GM23338 (cell line): ENCODE results near the gene PDCD4. TPM values are rescaled to one million over a fixed set of nuclear protein-coding genes. Genes with fewer than 3 reads are reported as not detected.

Source experiments
- ATAC-seq: fragments of 200-7000 bp; cut with Tn5 transposase; 3 replicates; pipeline ENCODE4 v1.9.1; 2020
- DNase-seq: peaks from one replicate; pipeline ENCODE4 v3.0.0-alpha.2; 2015; ENCODE audit warnings: low spot score
- H2AFZ ChIP-seq: fragments of 200-600 bp; sonication (generic); 2 replicates; pipeline ENCODE4 v1.8.0; 2016; ENCODE audit warnings: antibody characterized with exemption, mild to moderate bottlenecking, moderate library complexity
- H3F3A ChIP-seq: fragments of 200-600 bp; sonication (generic); replicated peaks from 2 replicates; pipeline ENCODE4 v1.8.0; 2017; ENCODE audit warnings: antibody characterized with exemption, mixed run types, low read depth
- H3K27ac ChIP-seq: fragments of 200-600 bp; sonication (generic); 2 replicates; pipeline ENCODE4 v1.6.1; 2016; ENCODE audit warnings: low read depth
- H3K27me3 ChIP-seq: fragments of 200-600 bp; sonication (generic); 2 replicates; pipeline ENCODE4 v1.8.0; 2016; ENCODE audit warnings: mild to moderate bottlenecking, mixed run types, moderate library complexity; ENCODE audit not compliant: insufficient read depth
- H3K36me3 ChIP-seq: fragments of 200-600 bp; sonication (generic); 2 replicates; pipeline ENCODE4 v1.8.0; 2016; ENCODE audit warnings: mild to moderate bottlenecking; ENCODE audit not compliant: insufficient read depth
- H3K4me1 ChIP-seq: fragments of 200-600 bp; sonication (generic); 2 replicates; pipeline ENCODE4 v1.8.0; 2016; ENCODE audit warnings: mild to moderate bottlenecking, moderate library complexity; ENCODE audit not compliant: insufficient read depth
- H3K4me2 ChIP-seq: fragments of 200-600 bp; sonication (generic); 2 replicates; pipeline ENCODE4 v1.7.1; 2017; ENCODE audit warnings: mixed run types
- H3K4me3 ChIP-seq: fragments of 200-600 bp; sonication (generic); 2 replicates; pipeline ENCODE4 v1.6.1; 2016; ENCODE audit warnings: mixed run types
- H3K79me2 ChIP-seq: fragments of 200-600 bp; sonication (generic); replicated peaks from 2 replicates; pipeline ENCODE4 v1.8.0; 2017; ENCODE audit warnings: mild to moderate bottlenecking; ENCODE audit not compliant: insufficient read depth
- H3K9me2 ChIP-seq: fragments of 200-600 bp; sonication (generic); 2 replicates; pipeline ENCODE4 v1.8.0; 2017; ENCODE audit not compliant: insufficient read depth
- H4K20me1 ChIP-seq: fragments of 200-600 bp; sonication (generic); replicated peaks from 2 replicates; pipeline ENCODE4 v1.8.0; 2017; ENCODE audit warnings: mild to moderate bottlenecking; ENCODE audit not compliant: insufficient read depth
- H3K27ac Mint-ChIP-seq: 2 replicates; pipeline ENCODE4 v1.8.0; 2020; ENCODE audit warnings: inconsistent platforms, mild to moderate bottlenecking, moderate library complexity, mixed read lengths
- H3K27me3 Mint-ChIP-seq: 3 replicates; pipeline ENCODE4 v1.8.0; 2022; ENCODE audit warnings: low read depth, mild to moderate bottlenecking, moderate library complexity, mixed read lengths, inconsistent platforms; ENCODE audit not compliant: insufficient read depth, poor library complexity
- H3K36me3 Mint-ChIP-seq: 3 replicates; pipeline ENCODE4 v1.8.0; 2021; ENCODE audit warnings: low read depth, mild to moderate bottlenecking, inconsistent platforms, moderate library complexity, mixed read lengths
- H3K4me1 Mint-ChIP-seq: 3 replicates; pipeline ENCODE4 v1.8.0; 2020; ENCODE audit warnings: mild to moderate bottlenecking, inconsistent platforms, mixed read lengths
- H3K4me3 Mint-ChIP-seq: 3 replicates; pipeline ENCODE4 v1.8.0; 2021; ENCODE audit warnings: moderate library complexity, mild to moderate bottlenecking, inconsistent platforms, mixed read lengths
- H3K9me3 Mint-ChIP-seq: 3 replicates; pipeline ENCODE4 v1.8.0; 2020; ENCODE audit warnings: moderate library complexity, mild to moderate bottlenecking, inconsistent platforms, mixed read lengths
- CTCF ChIP-seq, 2 experiments: fragments of 200-600 bp in 1 of 2; sonication (generic) in 1 of 2; conservative IDR thresholded peaks; 2 replicates each; pipeline versions ENCODE4 v1.5.1 to v1.6.1; 2016 to 2017; ENCODE audit warnings: antibody characterized with exemption in 2 of 2, low read depth in 2 of 2, mild to moderate bottlenecking in 2 of 2, moderate library complexity in 1 of 2
- NANOG ChIP-seq: IDR thresholded peaks from 2 replicates; pipeline ENCODE4 v1.6.1; 2016; ENCODE audit warnings: antibody characterized with exemption, borderline replicate concordance
- REST ChIP-seq: IDR thresholded peaks from one replicate; pipeline ENCODE4 v1.6.1; 2018; ENCODE audit warnings: antibody characterized with exemption; ENCODE audit not compliant: unreplicated experiment
- STAT1 ChIP-seq: IDR thresholded peaks from one replicate; pipeline ENCODE4 v1.6.1; 2016; ENCODE audit warnings: antibody characterized with exemption; ENCODE audit not compliant: unreplicated experiment
- ZNF462 ChIP-seq: fragments of 250-450 bp; sonication (Bioruptor Pico); IDR thresholded peaks from 2 replicates; pipeline ENCODE4 v1.5.0; 2020; ENCODE audit warnings: mild to moderate bottlenecking, moderate library complexity
- polyA plus RNA-seq: library from polyadenylated mRNA; unstranded; fragments of >200 nt; fragmentation: Nextera tagmentation; extraction: Ambion mirVana; gene quantifications from 2 replicates; pipeline ENCODE4 v1.2.1, GENCODE V29; 2016
- total RNA-seq: library from RNA; depleted of rRNA; stranded (reverse); fragments of >200 nt; shearing (Covaris generic); gene quantifications from 2 replicates; pipeline ENCODE4 v1.2.3, GENCODE V29; 2014

PDCD4 gene
- total and polyA plus RNA-seq, 2 experiments from 2014 or later, result 10.1 to 18.0 TPM

GRCh38 chr10:110833234-110833940 lies 38.3 kb upstream of the PDCD4 start:
- peak overlapping the region; percentile 43; the same call in 1 of the 2 replicates for H2AFZ ChIP-seq
- TF ChIP-seq CTCF (conservative IDR thresholded peaks at IDR 0.05; ENCODE audit: low read depth in 2 of 2), result no peak
- TF ChIP-seq ZNF462, result no peak
- TF ChIP-seq NANOG, result no peak
- no peak for TF ChIP-seq REST
- no peak for TF ChIP-seq STAT1
- H3K36me3 Mint-ChIP-seq, result no peaks in the 10 kb centered on the region
- no peak overlapping the region for H3K27ac ChIP-seq
- no peaks in the 10 kb centered on the region for H3K36me3 ChIP-seq
- H3K4me3 Mint-ChIP-seq, result no peak overlapping the region
- H3K27me3 ChIP-seq, result no peaks in the 10 kb centered on the region
- no peaks in the 10 kb centered on the region for H3F3A ChIP-seq
- H3K9me3 Mint-ChIP-seq, result no peaks in the 10 kb centered on the region
- ATAC-seq (peak; percentile 43), DNase-seq (peak; percentile 13)
- no peak overlapping the region for H3K4me3 ChIP-seq
- H4K20me1 ChIP-seq, result no peaks in the 10 kb centered on the region
- H3K9me2 ChIP-seq, result no peaks in the 10 kb centered on the region
- H3K27me3 Mint-ChIP-seq, result peaks cover 3% of the 10 kb centered on the region
- H3K4me1 Mint-ChIP-seq, result peaks cover 21% of the 10 kb centered on the region
- 0 out of 2 replicates have a peak, but pooled peaks cover 5% of the 10 kb centered on the region for H3K4me1 ChIP-seq
- no peaks in the 10 kb centered on the region for H3K79me2 ChIP-seq
- peak overlapping the region; percentile 23; the same call in 1 of the 2 replicates for H3K27ac Mint-ChIP-seq
- no peak overlapping the region for H3K4me2 ChIP-seq
